Adrenal gland (tissue), 19 donors: ENCODE results near the gene MXRA8. TPM values are rescaled to one million over a fixed set of nuclear protein-coding genes. Genes with fewer than 3 reads are reported as not detected.

Experiments used
- DNase-seq, 7 donors: peaks; one replicate each; pipeline ENCODE4 v3.0.0-alpha.2; 2019 to 2020
- H3K27ac ChIP-seq, 5 donors: fragments of 200-600 bp; sonication (generic) in 4 of 5; 1 replicate in 3 of 5; 2 replicates in 2 of 5; pipeline versions ENCODE4 v1.5.1 to v1.8.0; 2016 to 2020; ENCODE audit warnings: mild to moderate bottlenecking in 1 of 5
- H3K27me3 ChIP-seq: fragments of 200-600 bp; 2 replicates; pipeline ENCODE4 v1.8.0; 2021
- H3K36me3 ChIP-seq, 2 donors: fragments of 200-600 bp; replicated peaks in 1 of 2; 1 replicate in 1 of 2; 2 replicates in 1 of 2; pipeline versions ENCODE4 v1.5.1 to v1.8.0; 2018 to 2022
- H3K4me1 ChIP-seq, 2 donors: fragments of 200-600 bp; replicated peaks in 1 of 2; 1 replicate in 1 of 2; 2 replicates in 1 of 2; pipeline versions ENCODE4 v1.5.1 to v1.8.0; 2018 to 2021
- H3K4me3 ChIP-seq, 4 donors: fragments of 200-600 bp; sonication (generic) in 3 of 4; one replicate each; pipeline ENCODE4 v1.5.1; 2016 to 2018
- H3K9me3 ChIP-seq, 3 donors: fragments of 200-600 bp; sonication (generic) in 1 of 3; replicated peaks in 1 of 3; 1 replicate in 2 of 3; 2 replicates in 1 of 3; pipeline versions ENCODE4 v1.5.1 to v1.8.0; 2016 to 2021
- POLR2A ChIP-seq, 2 donors: fragments of 450-650 bp; IDR thresholded peaks; one replicate each; pipeline ENCODE4 v1.6.1; 2017; ENCODE audit warnings: antibody characterized with exemption in 2 of 2, mild to moderate bottlenecking in 2 of 2, moderate library complexity in 1 of 2
- WGBS, 4 donors: extraction: QIAGEN DNeasy Blood & Tissue Kit in 2 of 4; methylation state at CpG; one replicate each; pipeline versions ENCODE4 v1.1.5 to v1.1.7; 2013 to 2017; 5-methylcytosine and 5-hydroxymethylcytosine counted together
- intact Hi-C, 2 donors: fragments of 100-400 bp; cut with DNase I; formaldehyde crosslinking; loops; one replicate each; pipeline versions ENCODE4 v1.14.1 to v1.15.0; 2022 to 2023
- long read RNA-seq, 10 donors: library from polyadenylated mRNA in 3 of 10; unstranded in 2 of 10; stranded (forward) in 1 of 10; transcript quantifications; one replicate each; pipeline ENCODE4 v2.0.0 and lab custom pipeline, GENCODE V29; 2021 to 2026
- polyA plus RNA-seq, 3 donors: library from polyadenylated mRNA; stranded (reverse); fragments of 200-250 nt in 2 of 3; fragments of 350-450 nt in 1 of 3; fragmentation: Illumina TruSeq in 1 of 3; extraction: RNeasy Lipid Tissue Mini Kit (QIAGEN cat#74804) in 1 of 3; gene quantifications; one replicate each; pipeline ENCODE4 v1.2.3, GENCODE V29; 2013 to 2014
- total RNA-seq, 9 donors: library from RNA; depleted of rRNA in 4 of 9; stranded (reverse); fragments of >200 nt in 4 of 9; fragments of 120-200 nt in 1 of 9; fragmentation: NEBNext Ultra II Directional in 1 of 9; extraction: Animal tissue kit (Norgen Biotek cat#: 25700) in 1 of 9; gene quantifications; one replicate each; pipeline versions ENCODE4 v1.1.0 to v1.2.4, GENCODE V29; 2013 to 2023
- TF ChIP-seq, protein P1 (sequence below), 6 experiments: fragments of 450-650 bp in 4 of 6; fragments of 200-600 bp in 2 of 6; sonication (generic) in 1 of 6; IDR thresholded peaks; 1 replicate in 5 of 6; 2 replicates in 1 of 6; pipeline versions ENCODE4 v1.5.1 to v1.8.0; 2016 to 2021; ENCODE audit warnings: antibody characterized with exemption in 6 of 6, mild to moderate bottlenecking in 2 of 6, moderate library complexity in 1 of 6
- donor health status: healthy with polysubstance abuse.
- donor health status: Bipolar disorder and iron deficiency.
- donor health status: DM: yes; HTN: yes; CAD: no.
- donor health status: DM: no; HTN: no; CAD: no.
- donor health status: DM: no; HTN: no; CAD: no.
- donor health status: DM: yes; HTN: yes; CAD: no.

Gene MXRA8, protein sequence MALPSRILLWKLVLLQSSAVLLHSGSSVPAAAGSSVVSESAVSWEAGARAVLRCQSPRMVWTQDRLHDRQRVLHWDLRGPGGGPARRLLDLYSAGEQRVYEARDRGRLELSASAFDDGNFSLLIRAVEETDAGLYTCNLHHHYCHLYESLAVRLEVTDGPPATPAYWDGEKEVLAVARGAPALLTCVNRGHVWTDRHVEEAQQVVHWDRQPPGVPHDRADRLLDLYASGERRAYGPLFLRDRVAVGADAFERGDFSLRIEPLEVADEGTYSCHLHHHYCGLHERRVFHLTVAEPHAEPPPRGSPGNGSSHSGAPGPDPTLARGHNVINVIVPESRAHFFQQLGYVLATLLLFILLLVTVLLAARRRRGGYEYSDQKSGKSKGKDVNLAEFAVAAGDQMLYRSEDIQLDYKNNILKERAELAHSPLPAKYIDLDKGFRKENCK
- total RNA-seq (100 to 1,000 TPM in 1 of 9 donors, 10 to 100 TPM in 8; 17.5 to 104 (median 42.8) TPM), polyA plus RNA-seq (10 to 100 TPM in 2 of 3 donors, 1 to 10 TPM in 1; 8.4 to 90.3 (median 70.8) TPM)
- long read RNA-seq, donor 1, partial matches to known transcripts = 0 of 4 reads
- long read RNA-seq, donor 1, other reads (novel, unspliced or antisense) = 0 of 4 reads
- long read RNA-seq, donor 2, partial matches to known transcripts = 0 of 9 reads
- long read RNA-seq, donor 2, other reads (novel, unspliced or antisense) = 5 of 9 reads
- long read RNA-seq, donor 3, partial matches to known transcripts = 0 of 3 reads
- long read RNA-seq, donor 3, other reads (novel, unspliced or antisense) = 0 of 3 reads
- long read RNA-seq, donor 4, partial matches to known transcripts = 0 of 2 reads
- long read RNA-seq, donor 4, other reads (novel, unspliced or antisense) = 2 of 2 reads
- long read RNA-seq, donor 5, partial matches to known transcripts = 4 of 6 reads
- long read RNA-seq, donor 5, other reads (novel, unspliced or antisense) = 2 of 6 reads
- long read RNA-seq, donor 6, partial matches to known transcripts = 0 of 2 reads
- long read RNA-seq, donor 6, other reads (novel, unspliced or antisense) = 2 of 2 reads
- long read RNA-seq, donor 7, partial matches to known transcripts = 0 of 2 reads
- long read RNA-seq, donor 7, other reads (novel, unspliced or antisense) = 0 of 2 reads
- long read RNA-seq, donor 8, transcript MXRA8-201 (10 exons, 2,273 nt) = major isoform, 7 of 7 reads
- long read RNA-seq, donor 8, partial matches to known transcripts = 0 of 7 reads
- long read RNA-seq, donor 8, other reads (novel, unspliced or antisense) = 0 of 7 reads
- long read RNA-seq, donor 9, partial matches to known transcripts = 0 of 4 reads
- long read RNA-seq, donor 9, other reads (novel, unspliced or antisense) = 0 of 4 reads
- long read RNA-seq, donor 10, partial matches to known transcripts = 0 of 2 reads
- long read RNA-seq, donor 10, other reads (novel, unspliced or antisense) = 0 of 2 reads

DNA sequence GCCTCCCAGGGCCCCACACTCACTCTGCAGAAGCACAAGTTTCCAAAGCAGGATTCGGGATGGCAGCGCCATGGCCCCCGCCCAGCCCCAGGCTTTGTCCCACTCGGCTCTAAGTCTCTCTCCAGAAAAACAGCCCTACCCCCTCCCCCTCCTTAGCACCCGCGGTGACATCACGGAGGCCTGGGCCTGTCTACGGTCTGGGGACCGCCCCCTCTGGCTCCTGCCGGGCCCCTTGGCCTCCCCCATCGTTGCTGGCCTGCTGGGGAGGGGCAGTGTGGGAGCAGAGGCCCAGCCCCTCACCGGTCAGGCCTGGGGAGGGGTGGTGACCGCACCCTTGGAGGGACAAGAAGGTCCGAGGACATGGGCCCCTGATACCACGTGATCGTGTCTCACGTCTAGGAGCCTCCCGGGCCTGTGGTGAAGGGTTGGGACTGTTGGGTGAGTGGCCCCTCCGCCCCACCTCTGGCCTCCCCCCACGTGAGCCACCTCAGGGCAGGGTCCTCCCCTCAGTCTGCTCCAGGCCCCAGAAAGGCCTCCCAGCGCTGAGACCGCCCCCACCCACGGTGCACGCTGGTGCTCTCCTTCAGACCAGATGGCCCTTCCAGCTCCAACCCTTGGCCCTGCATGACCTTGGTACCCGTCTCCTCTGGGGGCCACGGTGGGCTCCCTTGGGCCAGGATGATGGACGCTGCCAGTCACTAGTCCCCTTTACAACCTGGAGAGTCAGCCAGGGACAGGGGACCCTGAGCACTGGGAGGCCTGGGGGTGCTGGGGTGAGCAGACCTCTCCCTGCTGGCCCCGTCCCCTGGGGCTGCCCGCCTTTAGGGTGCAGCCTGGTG lies at the start of gene MXRA8:
MXRA8 (minus strand) TSS at position 123 of the 839 bp plus-strand sequence; CDS start at position 72, 51 bp downstream.
- DNase-seq = peak in 4 of 7 donors; percentile 28 to 52 (median 42)
- 23 to 47% (median 32%) methylated on average over 10 to 29 of the region's 29 CpGs for WGBS, 4 donors
- H3K4me3 ChIP-seq = peak within 1 kb of the TSS in 1 of 4 donors; percentile 51
- peak within 1 kb of the TSS in 3 of 5 donors; percentile 67 to 87 (median 72) for H3K27ac ChIP-seq
- peaks cover 0 to 4% of the 10 kb centered on the region in 2 donors for H3K4me1 ChIP-seq
- H3K27me3 ChIP-seq = peaks cover 13% of the 10 kb centered on the region
- H3K9me3 ChIP-seq = no peaks in the 10 kb centered on the region
- intact Hi-C loops = no loop called here
- H3K36me3 ChIP-seq = no peaks in the 10 kb centered on the region
- no peak for TF ChIP-seq POLR2A (IDR thresholded peaks at IDR 0.05)
- TF ChIP-seq, protein P1, sequence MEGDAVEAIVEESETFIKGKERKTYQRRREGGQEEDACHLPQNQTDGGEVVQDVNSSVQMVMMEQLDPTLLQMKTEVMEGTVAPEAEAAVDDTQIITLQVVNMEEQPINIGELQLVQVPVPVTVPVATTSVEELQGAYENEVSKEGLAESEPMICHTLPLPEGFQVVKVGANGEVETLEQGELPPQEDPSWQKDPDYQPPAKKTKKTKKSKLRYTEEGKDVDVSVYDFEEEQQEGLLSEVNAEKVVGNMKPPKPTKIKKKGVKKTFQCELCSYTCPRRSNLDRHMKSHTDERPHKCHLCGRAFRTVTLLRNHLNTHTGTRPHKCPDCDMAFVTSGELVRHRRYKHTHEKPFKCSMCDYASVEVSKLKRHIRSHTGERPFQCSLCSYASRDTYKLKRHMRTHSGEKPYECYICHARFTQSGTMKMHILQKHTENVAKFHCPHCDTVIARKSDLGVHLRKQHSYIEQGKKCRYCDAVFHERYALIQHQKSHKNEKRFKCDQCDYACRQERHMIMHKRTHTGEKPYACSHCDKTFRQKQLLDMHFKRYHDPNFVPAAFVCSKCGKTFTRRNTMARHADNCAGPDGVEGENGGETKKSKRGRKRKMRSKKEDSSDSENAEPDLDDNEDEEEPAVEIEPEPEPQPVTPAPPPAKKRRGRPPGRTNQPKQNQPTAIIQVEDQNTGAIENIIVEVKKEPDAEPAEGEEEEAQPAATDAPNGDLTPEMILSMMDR (IDR thresholded peaks at IDR 0.05) = no peak

DNA sequence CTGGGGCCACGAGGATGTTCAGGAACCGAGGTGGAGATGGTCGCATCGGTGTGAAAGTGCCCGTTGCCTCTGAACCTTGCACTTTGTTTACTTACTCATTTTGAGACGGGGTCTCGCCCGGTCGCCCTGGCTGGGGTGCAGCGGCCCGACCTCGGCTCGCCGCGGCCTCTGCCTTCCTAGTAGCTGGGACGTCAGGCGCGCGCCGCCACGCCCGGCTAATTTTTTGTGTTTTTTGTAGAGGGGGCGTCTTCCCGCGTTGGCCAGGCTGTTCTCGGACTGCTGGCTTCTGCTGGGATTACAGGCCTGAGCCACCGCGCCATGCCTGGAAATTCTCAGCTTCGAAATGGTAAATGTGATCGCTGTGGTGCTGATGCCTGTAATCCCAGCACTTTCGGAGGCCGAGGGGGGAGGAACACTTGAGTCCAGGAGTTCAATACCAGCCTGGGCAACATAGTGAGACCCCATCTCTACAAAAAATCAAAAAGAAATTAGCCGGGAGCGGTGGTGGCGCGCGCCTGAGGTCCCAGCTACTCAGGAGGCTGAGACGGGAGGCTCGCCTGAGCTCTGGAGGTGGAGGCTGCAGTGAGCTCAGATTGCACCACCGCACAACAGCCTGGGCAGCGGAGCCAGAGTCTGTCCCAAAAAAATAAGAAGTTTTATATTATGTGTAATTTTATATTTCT lies 49.4 kb upstream of the MXRA8 start:
- WGBS, 4 donors = 8 to 17% (median 12%) methylated on average over 25 to 41 of the region's 41 CpGs
- Histone ChIP-seq H3K27ac (peak overlapping the region; percentile 46 to 90 (median 77)), H3K4me1 (peaks cover 13 to 24% of the 10 kb centered on the region in 2 donors)

More for the DNA sequence above, 49.4 kb upstream of the MXRA8 start:
- Histone ChIP-seq H3K4me3 (peak overlapping the region; percentile 73 to 96 (median 86)), H3K9me3 (no peaks in the 10 kb centered on the region), H3K36me3 (peaks cover 0 to 31% of the 10 kb centered on the region in 2 donors), H3K27me3 (no peaks in the 10 kb centered on the region)
- intact Hi-C loops = no loop called here
- DNase-seq = peak in 2 of 7 donors; percentile 44 to 62
- TF ChIP-seq, protein P1 (IDR thresholded peaks at IDR 0.05) = peak in 2 of 6 experiments; percentile 21 to 38
- no peak for TF ChIP-seq POLR2A (IDR thresholded peaks at IDR 0.05)
